ENCODE data around the gene CRYBG2. TPM values are rescaled to one million over a fixed set of nuclear protein-coding genes. Genes with fewer than 3 reads are reported as not detected.

Gene CRYBG2
- total RNA-seq, 6 experiments from 2014 or later = 0.81 to 1.9 (median 1.7) TPM; not detected in 3

GRCh38 chr1:26372039-26372438 is 18.1 kb upstream of the CRYBG2 start:
- Histone ChIP-seq H3K4me3 (no peak overlapping the region), H3K27me3 (no peaks in the 10 kb centered on the region), H3K9me3 (no peaks in the 10 kb centered on the region), H3K27ac (no peak overlapping the region), H3K36me3 (no peaks in the 10 kb centered on the region), H3K4me1 (no peaks in the 10 kb centered on the region)
- no peak for TF ChIP-seq CTCF (IDR thresholded peaks at IDR 0.05)
- intact Hi-C loops (cut with DNase I) = no loop called here
- ATAC-seq (no peak), DNase-seq (no peak)
- WGBS (ENCODE audit: insufficient coverage, low coverage, low lambda C conversion rate, missing lambda C conversion rate) = 55% methylated on average over 2 of the region's 5 CpGs

- TF ChIP-seq POLR2A (IDR thresholded peaks at IDR 0.05) (no peak), CTCF (IDR thresholded peaks at IDR 0.05) (no peak)
- ATAC-seq = no peak
- Histone ChIP-seq H3K9me3 (no peaks in the 10 kb centered on the region), H3K27me3 (no peaks in the 10 kb centered on the region), H3K4me3 (no peak overlapping the region), H3K36me3 (no peaks in the 10 kb centered on the region), H3K4me1 (no peaks in the 10 kb centered on the region), H3K27ac (no peak overlapping the region)
- WGBS (ENCODE audit: insufficient coverage, low coverage, low lambda C conversion rate, missing lambda C conversion rate) = 45% methylated on average over 5 of the region's 6 CpGs
- DNase-seq = no peak
- intact Hi-C loops (cut with DNase I) = no loop called here
Measured at GRCh38 chr1:26370591-26371382, 16.9 kb upstream of the CRYBG2 start.

- no peak overlapping the region for H3K4me3 ChIP-seq
- ATAC-seq (no peak), DNase-seq (no peak)
- H3K27ac ChIP-seq = no peak overlapping the region
- intact Hi-C loops (cut with DNase I) = loop anchor here (10.0 kb wide), 2 partner anchors 74 to 84 kb away; partner anchors contain the start of gene SH3BGRL3 (in 1 of the 2)
- H3K9me3 ChIP-seq = no peaks in the 10 kb centered on the region
- TF ChIP-seq POLR2A (IDR thresholded peaks at IDR 0.05) (no peak), CTCF (IDR thresholded peaks at IDR 0.05) (no peak)
- 90% methylated on average over 3 of the region's 3 CpGs for WGBS (ENCODE audit: insufficient coverage, low coverage, low lambda C conversion rate, missing lambda C conversion rate)
- H3K27me3 ChIP-seq = no peaks in the 10 kb centered on the region
- H3K4me1 ChIP-seq = no peaks in the 10 kb centered on the region
- no peaks in the 10 kb centered on the region for H3K36me3 ChIP-seq
Measured at GRCh38 chr1:26368486-26368885, 14.6 kb upstream of the CRYBG2 start.

GRCh38 chr1:26368006-26368405 is 14.1 kb upstream of the CRYBG2 start:
- H3K36me3 ChIP-seq = no peaks in the 10 kb centered on the region
- DNase-seq = no peak
- no peak for TF ChIP-seq CTCF (IDR thresholded peaks at IDR 0.05)
- TF ChIP-seq POLR2A (IDR thresholded peaks at IDR 0.05) = no peak
- no peaks in the 10 kb centered on the region for H3K9me3 ChIP-seq
- 100% methylated on average over 1 of the region's 4 CpGs for WGBS (ENCODE audit: insufficient coverage, low coverage, low lambda C conversion rate, missing lambda C conversion rate)
- intact Hi-C loops (cut with DNase I) = loop anchor here (10.0 kb wide), 2 partner anchors 73 to 83 kb away; partner anchors contain the start of gene SH3BGRL3 (in 1 of the 2)
- no peak for ATAC-seq
- H3K4me3 ChIP-seq = no peak overlapping the region
- H3K27me3 ChIP-seq = no peaks in the 10 kb centered on the region
- H3K4me1 ChIP-seq = no peaks in the 10 kb centered on the region
- no peak overlapping the region for H3K27ac ChIP-seq

Measured in right lobe of liver (tissue), 6 donors.